IPS DF 19.7 (cell line): ENCODE data around the gene DDR2.

Source experiments
- DNase-seq: peaks from one replicate; pipeline ENCODE4 v3.0.0-alpha.2; 2013; ENCODE audit warnings: low read depth, low spot score

DDR2 gene

DNA sequence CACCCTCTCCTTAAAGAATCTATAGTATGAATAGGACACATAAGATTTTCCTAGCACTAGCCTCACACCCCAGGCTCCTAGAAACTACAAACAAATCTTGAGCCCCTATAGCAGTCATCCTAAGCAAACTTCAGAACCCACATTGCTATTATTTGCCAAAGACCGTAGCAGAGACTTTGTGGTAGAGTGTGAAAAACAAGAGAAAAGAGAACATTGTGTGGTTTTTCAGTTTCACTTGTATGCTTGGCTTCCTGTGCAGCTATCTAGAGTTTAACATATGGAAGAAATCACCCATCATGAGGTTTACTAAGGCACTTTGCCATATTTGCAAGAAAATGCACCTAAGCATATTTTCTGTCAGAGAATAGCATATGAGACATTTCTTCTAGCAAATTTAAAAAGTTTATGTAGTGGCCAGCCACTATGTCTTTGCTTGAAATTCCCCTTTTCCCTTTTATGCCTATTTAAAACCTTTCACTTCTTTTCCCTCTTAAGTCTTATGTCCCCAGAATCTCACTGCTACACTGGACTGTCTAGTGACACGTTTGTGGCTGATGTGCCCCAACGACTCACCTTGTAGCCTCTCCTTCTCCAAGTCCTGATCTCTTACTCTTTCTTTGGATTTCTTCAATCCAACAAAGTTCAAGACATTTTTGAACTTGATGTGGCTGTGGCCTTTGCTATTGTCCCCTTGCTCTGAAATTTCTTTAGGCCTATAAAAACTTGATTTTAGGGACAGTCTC lies 203.1 kb downstream of the DDR2 start:
- no peak for DNase-seq
